Fibroblast of skin of left quadriceps (primary cell): Measurements from ENCODE around the gene RTL10.

Experiments used
- DNase-seq, 2 experiments: peaks; one replicate each; pipeline ENCODE4 v3.0.0-alpha.2; 2013; ENCODE audit warnings: low read depth in 2 of 2

The RTL10 gene, protein sequence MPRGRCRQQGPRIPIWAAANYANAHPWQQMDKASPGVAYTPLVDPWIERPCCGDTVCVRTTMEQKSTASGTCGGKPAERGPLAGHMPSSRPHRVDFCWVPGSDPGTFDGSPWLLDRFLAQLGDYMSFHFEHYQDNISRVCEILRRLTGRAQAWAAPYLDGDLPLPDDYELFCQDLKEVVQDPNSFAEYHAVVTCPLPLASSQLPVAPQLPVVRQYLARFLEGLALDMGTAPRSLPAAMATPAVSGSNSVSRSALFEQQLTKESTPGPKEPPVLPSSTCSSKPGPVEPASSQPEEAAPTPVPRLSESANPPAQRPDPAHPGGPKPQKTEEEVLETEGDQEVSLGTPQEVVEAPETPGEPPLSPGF

DNA sequence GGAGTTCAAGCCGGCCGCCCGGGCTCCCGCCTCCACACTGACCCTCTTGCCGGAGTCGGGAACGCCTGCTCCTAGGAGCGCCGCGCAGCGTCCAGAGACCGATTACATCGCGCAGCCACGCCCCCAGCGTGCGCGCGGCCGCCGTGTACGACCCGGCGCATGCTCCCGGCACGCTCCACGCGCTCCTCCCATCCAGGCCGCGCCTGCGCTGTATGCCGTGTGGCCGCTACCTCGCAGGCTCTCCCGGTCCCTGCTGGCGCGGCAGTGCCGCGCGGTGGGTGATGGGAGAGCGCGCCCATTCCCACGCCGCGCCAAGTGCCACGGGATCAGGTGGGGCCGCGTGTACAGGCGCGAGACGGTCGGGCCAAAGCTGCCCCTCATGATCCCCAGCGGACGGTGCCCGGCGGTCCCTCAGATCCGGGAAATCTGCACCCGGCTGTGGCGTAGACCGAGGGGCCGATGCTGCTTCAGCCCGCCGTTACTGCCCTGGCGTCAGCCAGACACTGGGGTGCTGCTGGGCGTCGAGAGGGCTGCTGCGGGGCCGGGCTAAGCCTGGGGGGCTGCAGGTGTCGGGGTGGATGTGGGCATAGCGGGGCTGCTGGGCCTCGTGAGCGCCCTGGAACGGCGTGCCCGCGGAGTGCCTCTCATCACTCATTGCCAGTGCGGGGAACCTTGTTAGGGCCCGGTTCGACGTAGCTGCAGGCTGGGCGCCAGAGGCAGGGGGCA lies at the start of gene RTL10, which contains the start of gene GNB1L:
Gene RTL10, minus strand, starts transcription at position 97 of the 726 bp plus-strand sequence. CDS start 2,613 bp downstream, outside the sequence.
Gene GNB1L, minus strand, starts transcription at position 97 of the 726 bp plus-strand sequence. CDS start 33,519 bp downstream, outside the sequence.
- DNase-seq, result peak; percentile 88 to 89

GRCh38 chr22:19904174-19904856 lies 49.6 kb upstream of the RTL10 start:
- DNase-seq, result no peak

GRCh38 chr22:19903513-19903912 lies 48.8 kb upstream of the RTL10 start:
- DNase-seq, result no peak

DNA sequence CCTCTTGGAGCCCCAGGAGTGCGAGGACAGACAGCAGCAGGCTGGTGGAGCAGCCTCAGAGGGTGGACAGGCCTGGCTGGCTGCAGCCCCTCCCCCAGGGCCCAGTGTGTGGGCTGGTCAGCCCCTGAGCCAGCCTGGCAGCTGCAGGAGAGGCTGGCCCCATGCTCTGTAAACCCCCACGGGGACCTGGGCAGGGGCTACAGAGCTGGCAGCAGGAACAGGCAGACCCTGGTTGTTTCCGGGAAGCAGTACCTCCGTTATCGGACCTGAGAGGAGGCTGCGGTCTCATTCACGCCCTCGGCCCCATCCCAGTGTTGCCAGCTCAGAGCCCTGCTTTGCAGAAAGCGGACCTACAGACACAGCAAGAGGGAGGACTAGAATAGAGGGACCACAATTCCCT lies 48.4 kb upstream of the RTL10 start:
- no peak for DNase-seq

DNA sequence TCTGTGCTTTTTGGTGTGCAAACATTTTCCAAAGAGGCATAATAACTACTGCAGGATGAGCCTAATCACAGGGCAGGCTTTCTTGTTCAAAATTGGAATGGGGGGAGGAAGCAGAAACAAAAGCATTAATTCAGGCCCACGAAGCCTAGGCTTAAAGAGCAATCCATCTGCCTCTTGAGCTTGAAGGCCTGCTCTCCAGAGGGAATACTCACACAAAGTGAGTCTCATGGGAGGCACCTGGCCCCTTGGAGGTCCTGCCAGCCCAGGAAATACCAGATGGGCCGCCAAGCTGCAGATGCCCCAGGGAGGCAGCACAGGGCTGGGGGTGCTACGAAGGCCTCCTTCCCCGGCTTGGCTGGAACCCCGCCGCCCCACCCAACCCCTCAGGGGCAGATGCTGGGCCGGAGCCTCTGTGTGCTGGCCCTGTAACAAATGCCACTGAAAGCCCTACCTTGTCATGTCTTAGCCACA lies 47.6 kb upstream of the RTL10 start:
- DNase-seq, result no peak

DNA sequence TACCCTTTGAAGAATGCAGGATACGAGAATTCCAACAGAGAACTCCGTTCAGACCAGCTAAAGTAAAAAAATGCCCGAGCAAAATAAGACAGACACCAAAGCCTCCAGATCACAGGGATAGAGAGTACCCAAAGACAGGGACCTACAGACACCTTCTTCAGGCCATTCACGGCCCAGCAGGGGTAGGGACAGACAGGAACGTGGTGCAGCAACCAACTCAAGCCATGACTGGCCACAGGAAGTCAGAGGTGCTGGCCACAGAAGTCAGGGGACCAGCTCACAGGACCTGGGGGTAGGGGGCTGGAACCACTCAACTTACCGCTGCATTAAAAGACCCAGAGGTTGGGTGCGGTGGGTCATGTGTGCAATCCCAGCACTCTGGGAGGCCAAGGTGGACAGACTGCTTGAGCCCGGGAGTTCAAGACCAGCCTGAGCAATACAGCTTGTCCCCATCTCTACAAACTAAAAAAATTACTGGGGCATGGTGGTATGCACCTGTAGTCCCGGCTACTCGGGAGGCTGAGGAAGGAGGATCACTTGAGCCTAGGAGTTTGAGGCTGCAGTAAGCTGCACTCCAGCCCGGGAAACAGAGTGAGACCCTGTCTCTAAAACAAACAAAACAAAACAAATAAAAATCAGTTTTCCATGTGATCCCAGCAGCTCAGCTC lies 47.0 kb upstream of the RTL10 start:
- no peak for DNase-seq

- DNase-seq, result no peak
Observed at GRCh38 chr22:19900707-19901436, 46.2 kb upstream of the RTL10 start.

GRCh38 chr22:19898831-19899567 lies 44.3 kb upstream of the RTL10 start:
- no peak for DNase-seq

- DNase-seq, result no peak
Observed at GRCh38 chr22:19898145-19898544, 43.5 kb upstream of the RTL10 start.

- DNase-seq, result no peak
Observed at GRCh38 chr22:19897726-19898125, 43.1 kb upstream of the RTL10 start.

DNA sequence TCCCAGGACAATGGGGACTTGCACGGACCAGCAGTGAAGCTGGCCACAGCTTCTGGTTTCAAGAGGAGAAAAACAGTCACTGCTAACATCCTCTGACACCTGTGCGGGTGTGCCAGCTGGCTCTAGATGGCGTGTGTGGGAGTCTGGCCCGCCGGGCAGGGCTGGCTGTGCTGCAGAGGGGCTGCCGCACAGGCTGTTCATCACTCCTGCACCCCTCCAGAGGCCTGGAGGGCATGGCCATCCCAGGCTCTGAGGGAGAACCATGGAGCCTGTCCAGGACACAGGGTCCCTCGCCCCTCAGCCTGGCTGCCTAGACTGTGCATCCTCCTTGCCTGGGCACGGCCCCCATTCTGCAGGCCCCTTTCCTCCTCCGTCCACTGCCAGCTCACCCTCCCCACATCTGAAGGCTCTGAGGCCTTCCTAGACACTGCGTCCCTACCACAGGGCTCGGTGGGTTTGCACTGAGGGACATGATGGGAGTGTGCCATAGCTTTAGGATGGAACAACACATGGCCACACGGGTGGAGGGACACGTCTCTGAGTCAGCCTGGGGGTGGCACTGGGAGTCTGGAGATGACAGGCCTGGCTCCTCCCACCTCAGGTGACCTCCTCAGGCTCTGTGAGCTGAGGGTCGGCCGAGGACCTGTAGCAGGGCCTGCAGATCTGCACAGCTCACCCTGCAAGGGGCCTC lies 42.1 kb upstream of the RTL10 start:
- DNase-seq, result no peak

GRCh38 chr22:19895160-19895849 lies 40.6 kb upstream of the RTL10 start:
- DNase-seq, result no peak

DNA sequence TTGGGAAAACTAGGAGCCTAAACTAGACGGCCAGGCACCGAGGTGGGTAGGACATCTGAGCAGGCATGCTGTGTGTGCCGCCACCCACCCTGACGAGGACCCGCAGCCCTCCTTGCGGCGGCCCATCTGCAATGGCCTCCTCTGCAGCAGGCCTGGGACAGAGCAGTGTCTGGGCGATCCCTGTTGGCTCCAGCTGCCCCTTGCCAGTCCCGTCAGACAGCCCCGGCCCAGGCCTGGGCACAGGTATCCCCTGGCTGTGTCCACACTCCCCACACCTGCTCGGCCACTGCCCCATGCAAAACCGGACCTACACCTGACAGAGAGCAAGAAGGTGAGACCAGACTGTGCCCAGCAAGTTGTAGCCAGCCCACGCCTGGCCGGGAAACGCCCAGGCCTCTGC lies 38.7 kb upstream of the RTL10 start:
- DNase-seq, result no peak

DNA sequence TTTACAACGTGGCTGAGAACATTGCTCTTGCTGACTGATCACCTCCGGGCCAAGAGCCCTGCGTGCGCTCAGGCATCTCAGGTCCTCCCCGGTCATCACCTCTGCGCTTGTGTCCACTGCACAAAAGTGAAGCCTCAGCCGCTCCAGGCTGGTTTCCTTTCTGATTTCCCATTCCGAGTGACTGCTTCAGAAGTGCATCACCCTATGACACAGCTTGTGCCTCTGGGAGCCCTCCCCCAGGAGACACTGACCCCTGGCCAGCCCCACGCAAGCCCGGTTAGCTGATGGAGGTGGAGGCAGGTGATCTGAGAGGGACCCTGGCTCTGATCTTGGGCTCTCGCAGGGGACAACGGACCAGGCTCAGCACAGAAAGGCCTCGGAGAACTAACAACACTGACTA lies 38.3 kb upstream of the RTL10 start:
- DNase-seq, result no peak

GRCh38 chr22:19892257-19892879 lies 37.7 kb upstream of the RTL10 start:
- no peak for DNase-seq

DNA sequence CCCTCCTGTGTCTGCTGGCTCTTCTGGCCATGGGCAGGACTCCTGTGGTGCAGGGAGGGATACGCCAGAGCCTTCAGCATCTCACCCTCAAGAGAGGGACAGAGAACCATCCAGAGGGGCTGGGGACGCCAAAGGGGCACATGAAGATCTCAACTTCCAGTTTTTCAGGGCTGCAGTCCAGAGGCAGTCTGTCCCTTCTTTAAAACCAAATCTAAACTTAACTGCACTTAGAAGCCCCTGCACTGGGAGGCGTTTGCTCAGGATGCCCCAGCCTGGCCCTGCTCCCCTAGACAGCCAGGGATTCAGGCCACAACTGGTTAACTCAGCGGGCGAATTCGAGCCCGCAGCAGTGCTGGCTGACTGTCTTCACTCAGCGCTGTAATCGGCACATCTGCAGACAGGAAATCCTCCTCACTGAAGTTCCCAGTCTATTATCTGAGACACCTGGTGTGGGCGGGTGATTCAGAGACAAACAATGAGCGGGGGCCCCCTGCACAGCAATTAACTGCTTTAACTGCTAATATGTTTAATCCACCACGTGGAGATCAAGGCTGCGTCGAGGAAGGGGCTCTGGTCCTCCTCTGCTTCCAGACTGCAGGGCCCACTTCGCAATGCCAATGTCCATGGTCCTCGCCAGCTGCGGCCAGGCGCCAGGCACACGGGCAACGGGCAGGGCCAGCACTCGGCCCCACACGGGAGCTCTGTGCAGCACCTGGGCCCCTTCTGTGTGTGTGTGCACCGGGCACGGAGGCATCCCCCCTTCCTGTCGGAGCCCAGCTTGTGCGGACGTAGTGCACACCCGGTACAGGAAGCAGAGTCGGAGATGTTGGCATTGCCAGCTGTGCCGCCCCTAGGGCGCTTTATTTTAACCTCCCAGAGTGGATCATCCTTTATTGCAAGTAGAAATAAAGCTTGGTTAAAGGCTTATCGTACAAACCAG lies 36.9 kb upstream of the RTL10 start:
- DNase-seq, result peak; percentile 78 to 81

GRCh38 chr22:19890502-19891316 lies 36.0 kb upstream of the RTL10 start:
- DNase-seq, result no peak
